NT2/D1 (cell line): ENCODE results near the gene PMVK.

Experiments
- YY1 ChIP-seq: IDR thresholded peaks from 2 replicates; pipeline ENCODE4 v1.6.1; 2011; ENCODE audit not compliant: insufficient read length, insufficient read depth
- ZNF274 ChIP-seq: IDR thresholded peaks from 2 replicates; pipeline ENCODE4 v1.6.1; 2011; ENCODE audit warnings: mild to moderate bottlenecking, low read depth, low read length

- TF ChIP-seq ZNF274 (no peak), YY1 (no peak)
These were observed 37.7 kb upstream of the PMVK start, which contains the start of gene CKS1B for GRCh38 chr1:154974102-154974807.
